GM12874 (cell line): ENCODE measurements around the gene BRSK2.

ENCODE experiments used
- TF ChIP-seq, protein P1 (sequence below): IDR thresholded peaks from 2 replicates; pipeline ENCODE4 v1.5.1; 2011; ENCODE audit warnings: low read depth, mild to moderate bottlenecking, control low read depth, low read length, moderate library complexity; ENCODE audit not compliant: insufficient read depth

The BRSK2 gene

DNA sequence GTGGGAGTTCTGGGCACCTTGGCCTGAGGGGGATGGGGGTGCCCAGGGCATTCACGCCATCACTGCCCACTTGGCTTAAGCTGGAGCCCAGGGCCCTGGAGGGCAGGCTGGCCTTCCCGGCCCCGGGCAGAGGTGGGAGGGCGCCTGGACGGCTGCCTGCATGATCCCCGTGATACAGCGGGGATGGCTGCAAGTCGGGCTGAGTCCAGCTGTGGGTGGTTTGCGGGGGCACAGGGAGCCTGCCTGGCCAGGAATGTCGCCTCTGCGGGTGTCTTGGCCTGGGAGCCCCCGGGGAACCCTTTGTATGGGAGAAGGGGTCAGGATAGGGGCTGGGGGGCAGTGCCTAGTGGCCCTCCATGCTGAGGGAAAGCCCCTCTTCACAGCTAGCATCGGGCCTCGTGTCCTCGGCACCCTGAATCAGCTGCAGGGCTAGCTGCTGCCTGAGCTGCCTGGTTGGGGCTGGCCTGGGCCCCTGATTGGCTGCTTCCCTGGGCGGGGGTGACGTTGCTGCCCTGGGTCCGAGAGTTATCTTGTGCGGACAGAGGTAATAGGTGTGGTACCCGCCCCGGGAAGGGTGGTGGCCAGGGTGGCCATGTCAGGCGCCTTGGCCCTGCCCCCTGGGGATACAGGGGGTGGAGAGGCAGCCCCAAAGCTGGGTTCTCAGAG is 8.3 kb downstream of the BRSK2 start:
- TF ChIP-seq, protein P1, sequence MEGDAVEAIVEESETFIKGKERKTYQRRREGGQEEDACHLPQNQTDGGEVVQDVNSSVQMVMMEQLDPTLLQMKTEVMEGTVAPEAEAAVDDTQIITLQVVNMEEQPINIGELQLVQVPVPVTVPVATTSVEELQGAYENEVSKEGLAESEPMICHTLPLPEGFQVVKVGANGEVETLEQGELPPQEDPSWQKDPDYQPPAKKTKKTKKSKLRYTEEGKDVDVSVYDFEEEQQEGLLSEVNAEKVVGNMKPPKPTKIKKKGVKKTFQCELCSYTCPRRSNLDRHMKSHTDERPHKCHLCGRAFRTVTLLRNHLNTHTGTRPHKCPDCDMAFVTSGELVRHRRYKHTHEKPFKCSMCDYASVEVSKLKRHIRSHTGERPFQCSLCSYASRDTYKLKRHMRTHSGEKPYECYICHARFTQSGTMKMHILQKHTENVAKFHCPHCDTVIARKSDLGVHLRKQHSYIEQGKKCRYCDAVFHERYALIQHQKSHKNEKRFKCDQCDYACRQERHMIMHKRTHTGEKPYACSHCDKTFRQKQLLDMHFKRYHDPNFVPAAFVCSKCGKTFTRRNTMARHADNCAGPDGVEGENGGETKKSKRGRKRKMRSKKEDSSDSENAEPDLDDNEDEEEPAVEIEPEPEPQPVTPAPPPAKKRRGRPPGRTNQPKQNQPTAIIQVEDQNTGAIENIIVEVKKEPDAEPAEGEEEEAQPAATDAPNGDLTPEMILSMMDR = no peak

DNA sequence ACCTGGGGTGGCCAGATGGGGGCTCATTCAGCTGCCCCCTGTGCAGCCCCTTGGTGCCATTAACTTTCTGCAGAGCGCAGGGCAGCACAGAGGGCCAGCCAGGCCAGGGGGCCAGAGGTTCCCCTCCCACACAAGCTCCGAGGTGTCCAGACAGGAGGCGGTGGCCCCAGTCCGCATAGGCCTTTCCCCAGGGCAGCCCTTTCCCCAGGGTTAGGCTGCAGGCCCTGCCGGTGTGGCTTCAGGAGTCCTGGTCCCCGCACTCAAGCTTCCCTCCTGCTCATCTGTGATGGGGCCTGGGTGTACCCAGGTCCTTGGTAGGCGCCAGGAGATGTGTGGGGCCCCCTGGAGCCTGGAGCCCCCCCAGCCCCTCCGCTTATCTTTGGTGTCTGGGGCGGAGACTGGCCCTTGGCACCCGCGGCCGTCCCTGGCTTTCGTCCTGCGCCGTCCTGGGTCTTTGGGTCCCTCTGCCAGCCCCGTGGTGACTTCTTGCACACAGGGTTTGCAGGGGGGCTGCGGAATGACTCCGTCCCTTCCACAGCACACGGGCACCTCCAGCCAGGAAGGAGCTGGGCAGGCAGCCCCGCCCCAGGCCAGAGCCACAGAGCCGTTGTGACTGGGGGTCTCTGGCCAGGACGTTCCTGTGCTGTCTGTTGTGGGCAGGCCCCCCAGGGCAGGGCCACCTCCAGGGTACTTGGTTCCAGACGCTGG is 8.9 kb downstream of the BRSK2 start:
- TF ChIP-seq, protein P1 = no peak

DNA sequence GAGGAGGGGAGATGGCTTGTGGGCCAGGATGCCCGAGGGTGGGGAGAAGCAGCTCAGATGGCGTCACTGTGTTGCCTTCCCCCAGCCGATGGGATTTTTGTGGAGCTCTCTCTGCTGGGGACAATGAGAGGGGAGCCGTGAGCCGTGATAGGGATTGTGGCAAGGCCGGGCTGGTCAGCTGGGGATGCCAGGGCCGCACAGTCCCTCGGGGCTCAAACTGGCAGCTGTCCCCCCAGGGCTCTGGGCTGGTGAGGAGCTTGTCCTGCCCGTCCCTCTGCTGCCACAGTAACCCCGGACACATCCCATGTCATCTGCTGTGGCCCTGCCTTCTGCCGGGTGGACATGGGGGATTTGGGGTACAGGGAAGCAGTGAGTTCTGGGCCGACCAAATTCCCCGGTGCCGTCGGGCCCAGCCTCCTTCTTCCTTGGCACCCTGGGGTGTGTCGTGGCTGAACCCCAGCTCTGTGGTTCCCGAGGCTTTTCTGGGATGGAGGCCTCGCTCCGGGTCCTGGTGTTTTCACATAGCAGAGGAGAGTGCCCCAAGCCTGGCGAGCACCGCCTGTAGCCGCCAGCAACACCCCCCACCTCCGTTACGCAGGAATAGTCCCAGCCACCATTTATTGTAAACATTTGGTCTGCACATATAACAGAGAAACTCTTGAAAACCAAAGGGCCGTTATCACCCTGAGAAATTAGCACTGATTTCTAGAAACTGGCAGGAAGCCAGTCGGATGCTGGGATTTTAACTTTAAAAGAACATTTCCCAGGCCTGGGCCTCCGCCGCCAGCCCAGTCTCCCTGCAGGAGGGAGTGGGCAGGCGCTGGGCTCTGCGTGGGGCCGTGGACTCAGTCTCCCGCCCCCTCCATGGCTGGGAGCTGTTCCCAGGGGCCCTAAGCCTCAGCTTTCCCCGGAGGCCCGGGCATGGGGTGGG is 9.9 kb downstream of the BRSK2 start:
- TF ChIP-seq, protein P1 = no peak

GRCh38 chr11:1400317-1401170 is 10.8 kb downstream of the BRSK2 start:
- TF ChIP-seq, protein P1 = no peak

GRCh38 chr11:1401171-1401445 is 11.4 kb downstream of the BRSK2 start:
- TF ChIP-seq, protein P1 = no peak

GRCh38 chr11:1401656-1402221 is 12.0 kb downstream of the BRSK2 start:
- TF ChIP-seq, protein P1 = no peak
